Measurements from ENCODE around the gene PAPPA. TPM values are rescaled to one million over a fixed set of nuclear protein-coding genes. Genes with fewer than 3 reads are reported as not detected.

The PAPPA gene
- total RNA-seq, 1 experiment from 2014 or later, result 0.05 TPM

DNA sequence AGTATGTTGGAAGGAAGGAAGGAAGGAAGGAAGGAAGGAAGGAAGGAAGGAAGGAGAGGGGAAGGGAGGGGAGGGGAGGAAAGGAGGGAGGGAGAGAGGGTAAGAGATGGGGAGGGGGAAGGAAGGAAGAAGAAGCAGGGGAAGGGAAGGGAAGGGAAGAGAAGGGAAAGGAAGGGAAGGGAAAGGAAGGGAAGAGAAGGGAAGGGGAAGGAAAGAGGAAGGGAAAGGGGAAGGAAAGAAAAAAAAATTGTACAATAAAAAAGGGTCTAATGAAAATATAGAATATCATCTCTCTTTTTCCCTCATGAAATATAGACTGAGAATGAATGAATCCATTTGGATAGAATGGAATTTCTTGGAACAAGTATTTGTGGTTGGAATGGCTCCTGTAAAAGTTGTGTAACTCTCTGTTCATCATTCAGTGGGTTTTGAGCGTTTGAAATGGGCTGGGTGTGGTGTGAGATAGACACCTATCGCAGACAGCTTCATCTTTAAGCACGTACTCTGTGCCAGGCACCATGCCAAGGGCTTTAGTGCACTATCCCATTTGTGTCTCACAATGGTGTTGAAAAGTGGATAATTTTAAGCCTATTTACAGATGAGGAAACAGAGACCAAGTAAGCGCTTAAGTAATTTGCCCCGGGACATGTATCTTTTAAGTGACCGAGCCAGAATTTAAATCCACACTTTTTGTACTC is 11.6 kb upstream of the PAPPA start:
- H3K9ac ChIP-seq (ENCODE audit: low read length), result no peak overlapping the region
- H3K4me3 ChIP-seq (replicated peaks in 1 of 2; ENCODE audit: low read depth in 1 of 2, low read length in 2 of 2), result no peak overlapping the region
- no peaks in the 10 kb centered on the region for H3K9me3 ChIP-seq (ENCODE audit: control insufficient read depth in 1 of 2, insufficient read depth in 1 of 2, low read depth in 1 of 2, low read length in 2 of 2)
- no peak overlapping the region for H2AFZ ChIP-seq (ENCODE audit: low read depth, low read length, poor library complexity, severe bottlenecking)
- H4K20me1 ChIP-seq (ENCODE audit: insufficient read depth), result no peaks in the 10 kb centered on the region
- H3K4me1 ChIP-seq (ENCODE audit: control insufficient read depth in 1 of 2, insufficient read depth in 2 of 2, low read length in 2 of 2), result no peaks in the 10 kb centered on the region
- no peak overlapping the region for H3K4me2 ChIP-seq (ENCODE audit: low read length)
- no peak for ATAC-seq
- peaks cover 56% of the 10 kb centered on the region for H3K27me3 ChIP-seq (ENCODE audit: insufficient read depth, low read length)
- POLR2A ChIA-PET, result no interaction called here
- H3K36me3 ChIP-seq (ENCODE audit: control insufficient read depth in 1 of 2, insufficient read depth in 2 of 2, low read length in 2 of 2), result no peaks in the 10 kb centered on the region
- intact Hi-C loops (cut with micrococcal nuclease), result no loop called here
- TF ChIP-seq TCF7L2 (IDR thresholded peaks at IDR 0.05; ENCODE audit: borderline replicate concordance, extremely low read depth, insufficient read depth, insufficient read length) (no peak), YY1 (IDR thresholded peaks at IDR 0.05; ENCODE audit: extremely low read depth, insufficient replicate concordance, low read depth, low read length) (no peak), SIN3A (IDR thresholded peaks at IDR 0.05; ENCODE audit: low read depth) (no peak), POLR2AphosphoS5 (IDR thresholded peaks at IDR 0.05; ENCODE audit: low read depth, low read length) (no peak), SP1 (IDR thresholded peaks at IDR 0.05; ENCODE audit: low read depth) (no peak), ZBTB33 (IDR thresholded peaks at IDR 0.05; ENCODE audit: extremely low read depth, insufficient replicate concordance, low read length) (no peak), ELF1 (IDR thresholded peaks at IDR 0.05; ENCODE audit: borderline replicate concordance, low read depth) (no peak), MAX (IDR thresholded peaks at IDR 0.05) (no peak), FOSL1 (IDR thresholded peaks at IDR 0.05; ENCODE audit: low read depth) (no peak), CEBPB (IDR thresholded peaks at IDR 0.05; ENCODE audit: low read depth) (no peak), JUND (IDR thresholded peaks at IDR 0.05) (no peak), EGR1 (IDR thresholded peaks at IDR 0.05; ENCODE audit: low read depth) (no peak), REST (IDR thresholded peaks at IDR 0.05; ENCODE audit: low read depth) (no peak)
- TF ChIP-seq, protein P1, sequence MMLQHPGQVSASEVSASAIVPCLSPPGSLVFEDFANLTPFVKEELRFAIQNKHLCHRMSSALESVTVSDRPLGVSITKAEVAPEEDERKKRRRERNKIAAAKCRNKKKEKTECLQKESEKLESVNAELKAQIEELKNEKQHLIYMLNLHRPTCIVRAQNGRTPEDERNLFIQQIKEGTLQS (IDR thresholded peaks at IDR 0.05), result no peak
- TF ChIP-seq, protein P2, sequence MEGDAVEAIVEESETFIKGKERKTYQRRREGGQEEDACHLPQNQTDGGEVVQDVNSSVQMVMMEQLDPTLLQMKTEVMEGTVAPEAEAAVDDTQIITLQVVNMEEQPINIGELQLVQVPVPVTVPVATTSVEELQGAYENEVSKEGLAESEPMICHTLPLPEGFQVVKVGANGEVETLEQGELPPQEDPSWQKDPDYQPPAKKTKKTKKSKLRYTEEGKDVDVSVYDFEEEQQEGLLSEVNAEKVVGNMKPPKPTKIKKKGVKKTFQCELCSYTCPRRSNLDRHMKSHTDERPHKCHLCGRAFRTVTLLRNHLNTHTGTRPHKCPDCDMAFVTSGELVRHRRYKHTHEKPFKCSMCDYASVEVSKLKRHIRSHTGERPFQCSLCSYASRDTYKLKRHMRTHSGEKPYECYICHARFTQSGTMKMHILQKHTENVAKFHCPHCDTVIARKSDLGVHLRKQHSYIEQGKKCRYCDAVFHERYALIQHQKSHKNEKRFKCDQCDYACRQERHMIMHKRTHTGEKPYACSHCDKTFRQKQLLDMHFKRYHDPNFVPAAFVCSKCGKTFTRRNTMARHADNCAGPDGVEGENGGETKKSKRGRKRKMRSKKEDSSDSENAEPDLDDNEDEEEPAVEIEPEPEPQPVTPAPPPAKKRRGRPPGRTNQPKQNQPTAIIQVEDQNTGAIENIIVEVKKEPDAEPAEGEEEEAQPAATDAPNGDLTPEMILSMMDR (IDR thresholded peaks at IDR 0.05 in 2 of 3, conservative IDR thresholded peaks at IDR 0.05 in 1 of 3; ENCODE audit: borderline replicate concordance in 1 of 3, insufficient read depth in 1 of 3, low read depth in 2 of 3, low read length in 2 of 3), result no peak
- H3K9me2 ChIP-seq (ENCODE audit: insufficient read depth), result no peaks in the 10 kb centered on the region
- H3K27ac ChIP-seq (ENCODE audit: low read depth, low read length), result no peak overlapping the region
- no peak for DNase-seq (ENCODE audit: low read depth, low spot score)
- no TSS peak for BruUV-seq (replicated peaks)
- RAD21 ChIA-PET (ENCODE audit: low non-redundant PET in 1 of 2, low total read pairs in 2 of 2, uncharacterized antibody in 2 of 2, unreplicated experiment in 2 of 2), result no interaction called here
- CTCF ChIA-PET, result no interaction called here
- no peaks in the 10 kb centered on the region for H3K79me2 ChIP-seq (ENCODE audit: insufficient read depth, low read length)
